ENCODE measurements around the gene HTR2B.

DNA sequence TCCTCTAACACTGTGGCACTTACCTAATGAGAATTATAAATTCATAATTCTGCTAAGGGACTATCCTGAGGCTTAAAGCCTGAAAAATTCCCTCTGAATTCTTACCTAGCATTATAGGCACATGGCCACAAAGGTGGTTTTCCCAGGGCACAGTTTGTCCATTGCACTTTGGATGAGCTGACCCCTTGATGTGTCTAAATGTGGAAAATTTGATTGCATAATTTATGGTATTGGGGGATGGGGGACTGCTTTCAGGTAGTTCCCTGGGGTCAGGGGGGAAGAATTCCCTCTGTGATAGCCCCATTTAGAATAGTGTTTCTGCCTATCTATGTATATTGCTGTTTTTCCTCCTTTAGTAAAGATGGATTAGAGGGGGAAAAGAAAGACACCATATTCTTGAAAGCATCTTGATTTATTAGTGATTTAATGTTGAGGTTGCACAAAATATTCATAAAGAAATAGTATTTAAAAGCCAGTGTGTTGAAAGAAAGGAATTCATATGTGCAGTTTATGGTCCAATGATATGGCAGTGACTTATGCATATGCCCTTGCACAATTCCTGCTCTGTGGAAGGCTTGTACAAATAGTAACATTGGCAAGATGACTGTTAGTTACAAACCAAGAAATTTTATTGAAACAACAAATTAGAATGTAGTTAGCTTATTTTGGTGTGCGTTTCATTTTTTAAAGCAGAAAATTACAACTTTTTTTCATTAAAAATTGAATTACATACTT lies 8.7 kb upstream of the HTR2B start:
- TF ChIP-seq, protein P1, sequence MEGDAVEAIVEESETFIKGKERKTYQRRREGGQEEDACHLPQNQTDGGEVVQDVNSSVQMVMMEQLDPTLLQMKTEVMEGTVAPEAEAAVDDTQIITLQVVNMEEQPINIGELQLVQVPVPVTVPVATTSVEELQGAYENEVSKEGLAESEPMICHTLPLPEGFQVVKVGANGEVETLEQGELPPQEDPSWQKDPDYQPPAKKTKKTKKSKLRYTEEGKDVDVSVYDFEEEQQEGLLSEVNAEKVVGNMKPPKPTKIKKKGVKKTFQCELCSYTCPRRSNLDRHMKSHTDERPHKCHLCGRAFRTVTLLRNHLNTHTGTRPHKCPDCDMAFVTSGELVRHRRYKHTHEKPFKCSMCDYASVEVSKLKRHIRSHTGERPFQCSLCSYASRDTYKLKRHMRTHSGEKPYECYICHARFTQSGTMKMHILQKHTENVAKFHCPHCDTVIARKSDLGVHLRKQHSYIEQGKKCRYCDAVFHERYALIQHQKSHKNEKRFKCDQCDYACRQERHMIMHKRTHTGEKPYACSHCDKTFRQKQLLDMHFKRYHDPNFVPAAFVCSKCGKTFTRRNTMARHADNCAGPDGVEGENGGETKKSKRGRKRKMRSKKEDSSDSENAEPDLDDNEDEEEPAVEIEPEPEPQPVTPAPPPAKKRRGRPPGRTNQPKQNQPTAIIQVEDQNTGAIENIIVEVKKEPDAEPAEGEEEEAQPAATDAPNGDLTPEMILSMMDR (IDR thresholded peaks at IDR 0.05) = no peak
- TF ChIP-seq POLR2AphosphoS5 (IDR thresholded peaks at IDR 0.05) (no peak), POLR2A (IDR thresholded peaks at IDR 0.05) (no peak)
